Measurements from ENCODE around the gene KCNG2. TPM values are rescaled to one million over a fixed set of nuclear protein-coding genes. Genes with fewer than 3 reads are reported as not detected.

The KCNG2 gene
- total and polyA plus RNA-seq, 9 of the 15 experiments (the other 6 are each of a cell fraction or from before 2014, with no cell fraction given), result not detected

DNA sequence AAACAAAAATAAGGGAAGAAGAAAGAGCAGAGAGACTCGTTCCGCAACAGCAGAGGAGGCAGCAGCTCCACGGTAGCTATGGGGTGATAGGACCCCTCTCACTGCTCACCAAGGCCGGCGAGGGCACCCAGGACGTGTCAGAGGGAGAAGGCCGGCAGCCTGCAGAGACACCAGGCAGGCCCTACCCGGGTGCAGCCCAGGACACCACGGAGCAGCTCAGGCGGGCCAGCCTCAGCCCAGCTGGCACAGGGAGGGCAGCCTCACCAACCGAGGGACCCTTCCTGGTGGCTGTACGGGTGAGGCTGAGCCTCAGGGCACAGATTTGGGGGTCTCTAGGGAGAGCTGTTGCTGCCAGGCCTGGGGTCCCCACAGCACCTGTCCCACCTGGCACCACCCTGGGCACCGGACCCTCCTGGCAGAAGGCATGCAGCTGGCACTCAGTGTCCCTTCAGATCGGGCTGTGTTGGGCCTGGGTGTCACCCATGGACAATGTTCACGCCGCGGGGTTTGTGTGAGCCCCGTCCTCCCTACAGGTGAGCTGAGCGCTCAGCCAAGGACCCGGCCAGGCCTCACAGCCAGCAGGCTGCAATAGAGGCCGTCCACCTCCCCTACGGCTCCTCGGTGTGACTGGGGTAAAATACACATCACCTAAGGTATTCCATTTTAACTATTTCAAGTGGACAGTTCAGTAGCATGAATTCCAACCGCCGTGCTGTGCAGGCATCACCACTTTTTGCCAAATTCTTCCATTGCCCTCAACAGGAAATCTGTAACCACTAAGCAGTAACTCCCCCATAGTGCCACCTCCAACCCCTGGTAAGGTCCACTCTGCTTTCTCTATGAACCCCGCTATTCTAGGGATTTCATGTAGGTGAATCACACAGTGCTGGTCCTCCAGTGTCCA lies 21.6 kb downstream of the KCNG2 start:
- intact Hi-C loops (cut with micrococcal nuclease) (no loop called here), in situ Hi-C loops (cut with MboI) (no loop called here)
- DNase-seq (ENCODE audit: extremely low read depth in 1 of 4, low spot score in 3 of 4), result no peak
- Histone ChIP-seq H3K4me3 (no peak overlapping the region), H3K36me3 (ENCODE audit: control insufficient read depth, insufficient read depth, low read length) (no peaks in the 10 kb centered on the region), H4K20me1 (replicated peaks; ENCODE audit: control insufficient read depth, insufficient read depth, low read length) (no peaks in the 10 kb centered on the region), H3K4me2 (ENCODE audit: insufficient read depth, low read length) (no peak overlapping the region), H3K9me3 (replicated peaks; ENCODE audit: control insufficient read depth, insufficient read depth, low read depth, low read length) (no peaks in the 10 kb centered on the region; the same call in 1 of the 2 replicates), H3K9ac (ENCODE audit: insufficient read depth in 1 of 2, low read depth in 2 of 2, low read length in 2 of 2) (no peak overlapping the region), H3K79me2 (ENCODE audit: control insufficient read depth, insufficient read depth, low read length) (no peaks in the 10 kb centered on the region), H3K27ac (ENCODE audit: extremely low read depth, low read depth, low read length) (no peak overlapping the region), H3K4me1 (replicated peaks in 1 of 2; ENCODE audit: control insufficient read depth in 2 of 2, insufficient read depth in 2 of 2, low read length in 2 of 2) (no peaks in the 10 kb centered on the region; a peak in 1 of 5 replicates), H3K9me1 (ENCODE audit: control insufficient read depth, insufficient read depth, low read length) (no peaks in the 10 kb centered on the region), H2AFZ (ENCODE audit: low read depth, low read length) (no peak overlapping the region), H3K27me3 (ENCODE audit: control insufficient read depth in 2 of 2, insufficient read depth in 2 of 2, low read length in 2 of 2) (peaks cover 8 to 63% of the 10 kb centered on the region in 2 experiments; a peak in 4 of 5 replicates)
- 5% methylated on average over 17 of the region's 26 CpGs for WGBS (ENCODE audit: insufficient coverage, low coverage, missing lambda C conversion rate)
- no TSS peak for BruUV-seq (replicated peaks)
- TF ChIP-seq ZNF133 (CRISPR knock-in tag; IDR thresholded peaks at IDR 0.05) (no peak), CHD2 (IDR thresholded peaks at IDR 0.05; ENCODE audit: low read depth, low read length) (no peak), NR3C1 (CRISPR knock-in tag; IDR thresholded peaks at IDR 0.05) (no peak), ETS1 (conservative IDR thresholded peaks at IDR 0.05; ENCODE audit: control insufficient read depth, low read depth, low read length) (no peak), ZNF184 (CRISPR knock-in tag; IDR thresholded peaks at IDR 0.05) (no peak), ATF2 (CRISPR knock-in tag; IDR thresholded peaks at IDR 0.05) (no peak), ETV1 (tag; conservative IDR thresholded peaks at IDR 0.05; ENCODE audit: low read depth) (no peak), ZKSCAN1 (IDR thresholded peaks at IDR 0.05; ENCODE audit: low read depth, low read length) (no peak), NCOA2 (IDR thresholded peaks at IDR 0.05; ENCODE audit: partially characterized antibody in 2 of 2) (no peak), CBX2 (IDR thresholded peaks at IDR 0.05; ENCODE audit: insufficient read depth, low read length, poor library complexity, severe bottlenecking) (no peak), ZNF175 (CRISPR knock-in tag; IDR thresholded peaks at IDR 0.05; ENCODE audit: low read depth) (no peak), MIER1 (IDR thresholded peaks at IDR 0.05; ENCODE audit: low read depth) (no peak)
- TF ChIP-seq, protein P1, sequence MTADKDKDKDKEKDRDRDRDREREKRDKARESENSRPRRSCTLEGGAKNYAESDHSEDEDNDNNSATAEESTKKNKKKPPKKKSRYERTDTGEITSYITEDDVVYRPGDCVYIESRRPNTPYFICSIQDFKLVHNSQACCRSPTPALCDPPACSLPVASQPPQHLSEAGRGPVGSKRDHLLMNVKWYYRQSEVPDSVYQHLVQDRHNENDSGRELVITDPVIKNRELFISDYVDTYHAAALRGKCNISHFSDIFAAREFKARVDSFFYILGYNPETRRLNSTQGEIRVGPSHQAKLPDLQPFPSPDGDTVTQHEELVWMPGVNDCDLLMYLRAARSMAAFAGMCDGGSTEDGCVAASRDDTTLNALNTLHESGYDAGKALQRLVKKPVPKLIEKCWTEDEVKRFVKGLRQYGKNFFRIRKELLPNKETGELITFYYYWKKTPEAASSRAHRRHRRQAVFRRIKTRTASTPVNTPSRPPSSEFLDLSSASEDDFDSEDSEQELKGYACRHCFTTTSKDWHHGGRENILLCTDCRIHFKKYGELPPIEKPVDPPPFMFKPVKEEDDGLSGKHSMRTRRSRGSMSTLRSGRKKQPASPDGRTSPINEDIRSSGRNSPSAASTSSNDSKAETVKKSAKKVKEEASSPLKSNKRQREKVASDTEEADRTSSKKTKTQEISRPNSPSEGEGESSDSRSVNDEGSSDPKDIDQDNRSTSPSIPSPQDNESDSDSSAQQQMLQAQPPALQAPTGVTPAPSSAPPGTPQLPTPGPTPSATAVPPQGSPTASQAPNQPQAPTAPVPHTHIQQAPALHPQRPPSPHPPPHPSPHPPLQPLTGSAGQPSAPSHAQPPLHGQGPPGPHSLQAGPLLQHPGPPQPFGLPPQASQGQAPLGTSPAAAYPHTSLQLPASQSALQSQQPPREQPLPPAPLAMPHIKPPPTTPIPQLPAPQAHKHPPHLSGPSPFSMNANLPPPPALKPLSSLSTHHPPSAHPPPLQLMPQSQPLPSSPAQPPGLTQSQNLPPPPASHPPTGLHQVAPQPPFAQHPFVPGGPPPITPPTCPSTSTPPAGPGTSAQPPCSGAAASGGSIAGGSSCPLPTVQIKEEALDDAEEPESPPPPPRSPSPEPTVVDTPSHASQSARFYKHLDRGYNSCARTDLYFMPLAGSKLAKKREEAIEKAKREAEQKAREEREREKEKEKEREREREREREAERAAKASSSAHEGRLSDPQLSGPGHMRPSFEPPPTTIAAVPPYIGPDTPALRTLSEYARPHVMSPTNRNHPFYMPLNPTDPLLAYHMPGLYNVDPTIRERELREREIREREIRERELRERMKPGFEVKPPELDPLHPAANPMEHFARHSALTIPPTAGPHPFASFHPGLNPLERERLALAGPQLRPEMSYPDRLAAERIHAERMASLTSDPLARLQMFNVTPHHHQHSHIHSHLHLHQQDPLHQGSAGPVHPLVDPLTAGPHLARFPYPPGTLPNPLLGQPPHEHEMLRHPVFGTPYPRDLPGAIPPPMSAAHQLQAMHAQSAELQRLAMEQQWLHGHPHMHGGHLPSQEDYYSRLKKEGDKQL (CRISPR knock-in tag; IDR thresholded peaks at IDR 0.05; ENCODE audit: borderline replicate concordance), result no peak
- no peak for FAIRE-seq
- ChIA-PET POLR2A (interaction anchor here (0.6 kb wide), 1 partner anchor 146 kb away, joined by 3 read pairs; no protein-coding TSS in a partner anchor), CTCF (ENCODE audit: low intra/inter-chr PET ratio) (no interaction called here)
- no peak for ATAC-seq

All from K562 (cell line).